Head of caudate nucleus (tissue), 42 donors: Measurements from ENCODE around the gene CRB2.

Source experiments
- DNase-seq, 42 donors: peaks; one replicate each; pipeline versions ENCODE4 v3.0.0 to v3.0.0-alpha.2; 2020 to 2021; ENCODE audit warnings: mixed read lengths in 7 of 42
- intact Hi-C: fragments of 100-400 bp; cut with DNase I; formaldehyde crosslinking; loops from one replicate; pipeline ENCODE4 v1.15.0; 2022

The CRB2 gene

DNA sequence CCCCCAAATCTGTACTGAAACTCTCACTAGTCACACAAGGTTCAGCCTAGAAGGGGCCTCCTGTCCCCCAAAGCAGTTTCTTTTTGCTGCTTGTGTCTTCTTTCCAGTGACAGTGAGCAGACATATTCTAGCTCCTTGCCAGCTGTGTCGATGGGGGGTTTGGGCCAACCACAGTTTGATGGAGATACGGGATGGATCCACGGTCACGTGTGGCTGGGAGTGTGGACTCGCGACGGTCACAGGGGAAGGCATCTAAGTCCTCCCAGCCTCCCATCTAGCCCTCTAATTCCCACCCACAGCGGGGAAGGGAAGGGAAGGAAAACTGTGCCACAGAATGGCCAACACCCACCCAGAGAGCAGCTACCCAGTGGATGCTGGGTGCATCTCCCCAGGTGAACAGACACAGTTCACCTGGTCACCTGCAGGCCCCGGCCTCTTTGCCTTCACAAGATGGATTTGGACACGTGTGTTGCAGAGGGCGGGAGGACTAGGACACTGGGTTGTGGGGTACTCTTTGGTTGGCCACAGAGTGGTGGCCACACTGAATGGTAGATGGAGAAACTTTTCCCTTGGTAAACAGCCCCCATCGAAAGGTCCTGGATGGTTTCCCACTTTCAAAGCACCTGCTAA lies 54.4 kb downstream of the CRB2 start:
- DNase-seq = no peak
- intact Hi-C loops = loop anchor here (10.0 kb wide), 1 partner anchor 64 kb away; no protein-coding TSS in a partner anchor

DNA sequence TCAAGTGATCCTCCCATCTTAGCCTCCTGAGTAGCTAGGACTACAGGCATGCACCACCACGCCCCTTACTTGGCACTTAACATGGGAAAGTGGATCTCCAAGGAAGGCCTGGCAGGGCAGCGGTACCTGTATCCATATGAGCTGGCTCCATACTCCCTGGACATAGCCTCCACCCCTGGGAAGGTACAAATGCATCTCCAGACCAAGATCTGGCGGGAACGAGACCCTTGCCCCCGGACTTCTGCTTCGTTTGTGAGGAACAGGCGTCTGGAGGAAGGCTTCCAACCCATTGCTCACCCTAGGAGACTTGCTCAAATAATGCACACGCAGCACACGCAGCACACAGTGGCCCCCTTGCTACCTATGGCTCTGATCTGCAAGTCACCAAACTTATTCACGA lies 55.2 kb downstream of the CRB2 start:
- DNase-seq = no peak
- intact Hi-C loops = loop anchor here (10.0 kb wide), 1 partner anchor 64 kb away; no protein-coding TSS in a partner anchor

DNA sequence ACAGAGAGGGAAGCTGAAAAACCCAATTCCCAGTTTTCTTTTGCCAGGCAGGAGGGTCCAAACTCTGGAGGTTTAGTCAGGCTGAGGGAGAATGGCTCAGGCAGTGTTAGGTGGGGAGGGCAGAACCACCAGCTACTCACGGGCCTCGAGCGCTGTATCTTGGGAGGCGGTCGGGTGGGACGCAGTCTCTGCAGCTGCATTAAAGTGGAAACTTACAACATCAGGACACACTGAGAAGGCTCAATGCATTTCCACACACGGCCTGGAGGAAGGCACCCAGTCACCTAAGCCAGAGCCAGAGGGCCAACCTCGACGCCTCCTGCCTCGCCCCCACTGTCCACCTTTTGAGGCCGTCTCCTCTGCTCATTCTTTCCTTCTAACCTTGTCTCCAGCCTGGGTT lies 55.6 kb downstream of the CRB2 start:
- intact Hi-C loops = loop anchor here (10.0 kb wide), 1 partner anchor 63 kb away; no protein-coding TSS in a partner anchor

DNA sequence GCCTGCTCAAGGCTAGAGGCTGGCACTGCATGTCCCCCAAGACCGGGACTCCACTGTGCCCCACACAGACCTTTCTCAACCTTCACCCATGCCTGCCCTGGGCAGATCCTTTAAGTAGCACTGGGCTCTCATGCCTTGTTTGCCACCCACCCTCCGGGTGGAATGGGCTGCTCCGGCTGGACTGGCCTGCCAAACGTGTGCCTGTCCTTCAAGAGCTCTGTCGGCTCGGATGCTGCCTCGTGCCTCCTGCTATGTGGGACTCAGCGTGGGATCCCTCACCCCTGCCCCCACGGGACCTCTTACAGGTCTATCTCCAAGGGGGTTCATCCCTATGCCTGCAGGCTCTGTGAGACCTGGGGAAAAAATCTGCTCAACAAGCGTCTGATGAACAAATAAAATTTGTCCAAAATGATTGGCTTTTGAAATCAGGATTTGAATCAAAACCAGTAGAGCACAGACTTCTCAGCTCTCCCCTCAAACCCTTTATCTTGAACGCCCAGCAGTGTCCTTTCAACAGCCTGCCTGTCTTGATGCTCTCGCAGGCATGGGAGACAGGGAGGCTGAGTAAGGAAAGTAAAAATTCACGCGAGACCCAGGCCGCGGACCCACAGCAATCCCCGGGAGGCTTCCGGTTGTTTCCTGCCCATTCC lies 56.3 kb downstream of the CRB2 start:
- intact Hi-C loops = loop anchor here (10.0 kb wide), 1 partner anchor 63 kb away; no protein-coding TSS in a partner anchor
- DNase-seq = no peak

More for the DNA sequence above, 55.6 kb downstream of the CRB2 start:
- DNase-seq = no peak

DNA sequence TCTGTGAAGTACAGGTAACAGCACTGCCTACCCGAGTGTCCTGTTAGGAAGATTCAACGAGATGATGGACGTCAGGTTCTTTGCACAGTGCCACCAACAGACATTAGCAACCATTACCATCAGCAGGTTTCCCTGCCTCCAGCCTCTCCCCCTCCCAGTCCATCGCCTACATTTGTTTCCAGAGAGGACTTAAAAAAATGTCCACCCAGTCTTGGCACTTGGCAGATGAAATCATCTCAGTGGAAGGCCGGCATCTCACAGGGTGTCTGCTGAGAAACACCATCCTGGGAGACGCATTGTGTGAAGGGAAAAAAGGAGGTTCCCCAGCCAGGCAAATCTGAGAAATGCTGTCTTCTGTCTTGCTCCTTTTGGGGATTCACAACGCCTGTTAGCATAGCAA lies 58.2 kb downstream of the CRB2 start:
- intact Hi-C loops = loop anchor here (10.0 kb wide), 1 partner anchor 61 kb away; no protein-coding TSS in a partner anchor
- DNase-seq = no peak

DNA sequence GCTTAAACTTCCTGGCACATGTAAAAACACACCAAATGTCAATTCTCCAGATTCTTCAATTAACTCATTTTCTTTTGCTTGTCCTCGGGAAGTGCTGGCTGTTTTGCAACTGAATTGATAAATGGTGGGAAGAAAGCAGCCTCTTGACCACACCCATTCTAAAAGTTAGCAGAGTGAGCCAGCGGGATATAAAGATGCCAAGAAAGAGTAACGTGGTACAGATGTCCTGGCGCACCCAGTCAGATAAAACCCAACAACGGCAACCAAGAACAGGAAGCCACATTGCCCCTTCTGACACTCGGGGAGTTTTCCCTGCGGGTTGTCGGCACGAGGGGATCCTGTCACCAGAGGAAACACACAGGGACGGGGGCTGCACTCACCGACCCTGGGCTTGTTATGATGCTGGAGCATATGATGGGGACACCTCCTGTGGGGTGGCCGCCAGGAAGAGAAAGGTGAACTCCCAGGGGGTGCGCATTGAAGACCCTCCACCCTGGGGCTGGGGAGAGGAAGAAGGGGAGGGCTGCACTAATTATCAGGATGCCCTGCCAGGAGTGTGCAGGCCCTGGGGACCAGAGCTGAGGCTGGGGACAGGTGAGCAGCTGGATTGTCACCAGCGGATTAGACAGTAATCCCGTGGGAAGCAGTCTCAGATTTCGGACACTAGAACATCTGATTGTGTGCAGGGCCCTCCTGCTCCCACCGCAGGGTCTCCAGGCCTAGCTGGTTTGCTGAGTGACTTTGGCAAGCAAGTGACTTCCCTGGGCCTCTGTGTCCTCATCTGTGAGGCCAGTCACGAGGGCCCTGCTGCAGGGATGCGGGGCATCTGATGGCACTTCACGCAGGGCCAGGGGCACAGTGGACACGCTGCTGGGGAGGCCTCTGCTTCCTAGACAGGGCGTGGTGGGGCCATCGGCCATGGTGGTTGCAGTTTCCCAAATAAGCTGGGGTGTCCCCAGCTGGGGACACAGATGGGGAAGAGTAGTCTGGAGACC lies 59.2 kb downstream of the CRB2 start:
- DNase-seq = no peak
- intact Hi-C loops = loop anchor here (10.0 kb wide), 1 partner anchor 60 kb away; no protein-coding TSS in a partner anchor

DNA sequence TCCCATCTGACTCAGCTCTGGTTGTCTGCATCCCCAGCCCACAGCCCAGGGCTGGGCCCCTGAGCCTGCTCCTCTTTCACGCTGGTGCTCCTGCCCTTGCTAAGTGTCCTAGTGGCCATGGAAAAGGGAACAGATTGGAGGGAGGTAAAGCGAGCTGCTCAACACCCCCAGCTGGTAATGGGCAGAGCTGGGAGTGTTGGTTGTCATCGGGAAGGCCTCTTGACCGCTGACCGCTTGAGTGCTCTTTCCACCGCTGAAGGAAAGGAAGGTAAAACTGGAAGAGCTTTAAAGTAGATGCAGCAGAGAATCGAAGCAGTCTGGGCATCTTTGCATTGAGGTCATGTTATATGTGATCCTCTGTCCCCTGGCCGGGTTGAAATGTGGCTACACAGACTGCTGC lies 60.2 kb downstream of the CRB2 start:
- DNase-seq = no peak
- intact Hi-C loops = loop anchor here (10.0 kb wide), 1 partner anchor 59 kb away; no protein-coding TSS in a partner anchor

DNA sequence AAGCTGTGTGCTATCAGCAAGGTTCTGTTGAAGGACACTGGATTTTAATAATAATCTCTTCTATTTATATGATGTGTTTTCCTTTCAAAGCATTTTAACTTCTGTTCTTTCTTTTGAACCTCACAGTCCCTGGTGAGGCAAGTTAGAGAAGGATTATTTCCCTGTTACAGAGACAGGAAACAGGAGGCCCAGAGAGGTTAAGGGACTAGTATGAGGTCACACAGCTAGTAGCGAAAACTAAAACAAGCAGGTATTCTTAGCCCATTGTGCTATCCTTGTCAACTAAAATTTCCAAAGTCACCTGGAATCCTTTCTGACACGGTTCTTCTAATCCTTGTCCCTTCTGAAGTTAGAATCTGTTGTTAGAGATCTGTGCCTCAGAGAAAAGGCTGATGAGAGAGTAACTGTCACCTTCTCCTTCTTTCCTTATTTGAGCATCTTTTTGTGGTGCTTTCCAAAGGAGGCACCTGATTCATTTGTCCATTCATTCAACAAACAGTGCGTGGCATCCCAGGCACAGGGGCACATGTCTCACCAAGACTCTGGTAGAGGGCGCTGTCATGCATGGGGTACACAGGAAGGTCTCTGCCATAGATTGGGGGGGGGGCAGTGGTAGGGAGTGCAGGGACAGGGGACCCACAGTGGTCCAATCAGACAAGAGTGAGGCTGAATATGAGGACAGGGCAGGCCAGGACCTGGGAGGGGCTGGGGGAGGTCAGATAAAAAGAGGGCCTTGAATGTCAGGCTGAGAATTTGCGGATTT lies 61.5 kb downstream of the CRB2 start:
- DNase-seq = peak in 1 of 42 donors; percentile 3
- intact Hi-C loops = loop anchor here (10.0 kb wide), 1 partner anchor 57 kb away; no protein-coding TSS in a partner anchor

DNA sequence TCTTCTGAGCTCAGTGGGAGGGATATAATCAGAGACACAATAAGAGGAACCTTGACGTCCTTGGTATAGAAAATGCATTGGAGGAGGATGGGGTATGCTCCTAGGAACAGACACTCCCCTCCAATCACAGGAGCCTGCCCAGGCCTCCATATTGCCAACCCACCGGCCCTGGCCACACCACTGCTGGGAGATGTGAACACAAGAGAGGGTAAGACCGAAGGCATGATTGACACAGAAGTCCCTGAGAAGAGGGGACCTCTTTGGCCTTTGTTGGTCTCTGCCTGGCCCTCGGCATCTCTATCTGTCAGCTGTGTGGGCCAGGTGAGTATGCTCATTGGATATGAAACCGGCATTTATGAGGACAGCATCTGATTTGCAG lies 62.0 kb downstream of the CRB2 start:
- intact Hi-C loops = loop anchor here (10.0 kb wide), 1 partner anchor 57 kb away; no protein-coding TSS in a partner anchor
- peak in 1 of 42 donors; percentile 5 for DNase-seq

DNA sequence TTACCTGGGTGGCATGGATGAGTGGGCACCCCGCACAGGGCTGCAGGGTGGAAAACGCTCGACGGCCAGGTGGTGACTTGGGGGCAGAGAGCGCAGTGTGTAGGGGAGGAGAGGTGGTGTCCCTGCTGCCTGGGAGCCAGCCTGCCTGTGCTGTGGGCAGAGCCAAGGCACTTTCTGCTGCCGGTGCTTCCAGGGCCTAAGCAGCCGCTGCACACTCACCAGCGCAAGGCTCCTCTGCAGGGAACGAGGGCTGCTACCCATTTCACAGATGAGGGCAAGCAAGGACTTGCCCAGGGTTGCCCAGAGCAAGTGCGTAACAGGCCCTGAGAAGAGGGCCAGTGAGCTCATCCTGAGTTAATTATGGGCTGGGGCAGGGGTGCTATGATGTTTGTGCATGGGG lies 62.5 kb downstream of the CRB2 start:
- peak in 2 of 42 donors; percentile 2 to 4 for DNase-seq
- intact Hi-C loops = loop anchor here (10.0 kb wide), 1 partner anchor 56 kb away; no protein-coding TSS in a partner anchor

DNA sequence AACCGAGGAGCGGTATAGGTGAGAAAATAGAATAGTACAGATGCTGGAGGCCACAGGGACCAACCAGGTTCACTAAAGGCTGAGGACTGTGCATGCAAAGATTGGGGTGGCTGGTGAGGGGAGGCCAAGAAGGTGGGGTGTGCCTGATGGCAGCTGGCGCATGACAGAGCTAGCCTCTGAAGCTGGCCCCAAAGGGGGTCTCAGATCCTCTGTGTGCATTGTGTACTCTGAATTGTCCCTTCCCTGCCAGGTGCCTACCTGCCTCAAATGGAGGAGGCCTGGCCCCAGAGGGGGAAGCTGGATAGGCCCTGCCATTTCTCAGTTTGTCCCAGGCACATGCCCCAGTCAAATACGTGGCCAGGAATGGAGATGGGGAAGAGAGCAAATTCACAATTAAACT lies 63.1 kb downstream of the CRB2 start:
- peak in 3 of 42 donors; percentile 1 to 16 (median 7) for DNase-seq
- intact Hi-C loops = loop anchor here (10.0 kb wide), 1 partner anchor 56 kb away; no protein-coding TSS in a partner anchor

DNA sequence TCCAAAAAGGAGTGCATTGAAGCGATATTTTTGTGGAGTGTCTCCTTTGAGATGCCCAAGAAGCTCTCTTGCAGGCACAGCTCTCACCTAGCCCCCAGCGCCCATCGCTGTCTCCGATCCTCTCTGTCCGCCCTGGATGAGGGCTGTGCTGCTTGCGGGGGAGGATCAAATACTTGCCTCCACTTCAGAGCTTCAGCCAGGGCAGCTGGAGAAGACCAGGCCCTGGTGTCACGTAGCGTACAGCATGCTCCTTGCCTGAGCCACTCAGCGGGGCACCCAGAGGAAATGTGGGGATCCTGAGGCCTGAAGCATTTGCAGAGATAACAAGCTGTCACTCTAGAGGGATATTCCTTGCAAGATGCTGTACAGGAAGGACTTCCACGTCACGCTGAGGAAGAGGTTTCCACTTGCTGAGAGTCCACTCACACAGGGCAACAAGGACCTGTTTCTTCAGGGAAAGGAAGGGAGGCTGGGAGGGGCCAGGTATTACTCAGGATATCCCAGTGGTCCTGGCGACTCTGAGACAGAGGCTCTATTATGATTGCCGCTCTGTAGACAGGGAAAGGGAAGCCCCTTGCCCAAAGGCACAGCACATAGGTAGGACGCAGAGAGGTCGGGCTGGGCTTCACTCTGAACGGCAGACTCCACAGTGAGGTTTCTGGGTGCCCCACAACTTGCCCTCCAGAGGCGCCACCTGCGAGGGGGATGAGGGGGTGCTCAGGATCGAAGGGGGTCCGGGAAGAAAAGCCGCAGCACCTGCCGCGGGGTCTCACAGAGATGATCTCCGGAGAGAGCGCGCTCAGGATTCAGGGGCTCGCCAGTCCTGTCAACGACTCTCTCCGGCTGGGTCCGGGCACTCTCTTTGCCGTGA lies 64.0 kb downstream of the CRB2 start:
- DNase-seq = peak in 4 of 42 donors; percentile 7 to 29 (median 19)

DNA sequence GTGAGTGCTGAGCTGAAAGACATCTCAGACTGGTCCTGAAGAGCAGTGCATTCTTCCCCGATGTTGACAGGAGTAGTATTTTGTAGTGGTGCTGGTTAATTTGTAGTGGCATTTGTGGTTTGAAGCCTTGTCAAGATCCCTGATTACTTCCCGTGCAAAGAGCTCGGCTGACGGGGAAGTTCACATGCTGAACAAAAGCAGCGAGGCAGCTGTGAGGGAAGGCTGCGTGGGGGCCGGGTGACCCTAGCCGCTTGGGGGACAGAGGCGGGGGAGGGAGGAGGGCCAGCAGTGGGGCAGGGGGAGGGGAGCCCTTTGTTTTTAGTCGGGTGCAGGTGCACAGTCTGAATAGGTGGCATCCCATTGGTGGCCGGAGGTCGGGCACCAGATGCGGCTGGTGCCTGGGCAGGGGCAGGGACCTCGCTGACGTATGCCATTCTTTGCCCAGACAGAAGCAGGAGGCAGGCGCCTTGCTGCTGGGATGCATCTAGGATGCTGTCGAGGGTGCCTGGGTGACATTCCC lies 64.7 kb downstream of the CRB2 start:
- DNase-seq = peak in 2 of 42 donors; percentile 14 to 37
- intact Hi-C loops = no loop called here

More for the DNA sequence above, 64.0 kb downstream of the CRB2 start:
- intact Hi-C loops = loop anchor here (10.0 kb wide), 1 partner anchor 55 kb away; no protein-coding TSS in a partner anchor

DNA sequence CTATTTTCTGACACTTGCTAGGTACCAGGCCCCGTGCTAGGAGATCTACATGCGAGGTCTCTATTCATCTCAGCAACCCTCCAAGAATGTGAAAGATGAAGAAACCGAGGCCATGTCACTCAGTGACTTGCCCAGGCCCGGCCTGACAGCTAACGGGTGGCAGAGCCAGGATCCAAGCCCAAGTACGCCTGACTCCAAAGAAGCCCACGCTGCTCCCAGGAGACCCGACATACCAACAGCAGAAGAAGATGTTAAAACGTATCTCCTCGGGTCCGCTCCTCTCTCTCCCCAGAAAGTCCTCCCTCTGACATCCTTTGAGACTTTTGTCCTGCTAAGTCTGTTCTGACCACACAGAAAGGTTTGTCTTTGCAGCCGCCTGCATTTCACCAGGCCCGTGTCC lies 65.2 kb downstream of the CRB2 start:
- DNase-seq = peak in 2 of 42 donors; percentile 14 to 25
- intact Hi-C loops = no loop called here

DNA sequence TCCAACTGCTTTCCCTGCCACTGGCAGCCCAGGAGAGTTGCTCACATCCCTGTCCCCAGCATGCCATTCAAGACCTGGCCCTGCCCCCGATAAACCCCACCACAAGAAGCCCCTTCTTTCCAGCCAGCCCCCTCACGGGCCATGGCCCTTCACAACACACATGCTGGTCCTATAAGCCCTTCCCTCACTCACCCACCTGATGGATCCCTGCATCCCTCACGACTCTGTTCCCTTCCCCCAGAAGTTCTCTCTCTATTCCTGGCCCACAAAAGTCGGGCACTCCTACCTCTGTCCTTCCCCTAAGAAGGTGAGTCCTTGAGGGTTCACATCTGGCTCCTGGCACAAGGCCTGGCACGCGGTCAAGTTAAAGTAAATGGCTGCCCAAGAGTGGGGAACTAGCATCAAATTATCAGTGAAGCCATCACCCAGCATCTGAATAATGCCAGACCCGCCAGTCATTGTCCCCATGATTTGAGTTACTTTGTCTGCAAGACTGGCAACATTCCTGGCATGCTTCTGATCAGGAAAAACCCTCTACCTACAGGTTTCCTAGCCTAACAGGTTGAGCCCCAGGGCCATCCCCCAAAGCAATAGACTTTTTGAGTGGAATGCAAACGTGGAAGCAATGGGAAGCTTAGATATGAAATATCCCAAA lies 65.9 kb downstream of the CRB2 start:
- peak in 1 of 42 donors; percentile 25 for DNase-seq

DNA sequence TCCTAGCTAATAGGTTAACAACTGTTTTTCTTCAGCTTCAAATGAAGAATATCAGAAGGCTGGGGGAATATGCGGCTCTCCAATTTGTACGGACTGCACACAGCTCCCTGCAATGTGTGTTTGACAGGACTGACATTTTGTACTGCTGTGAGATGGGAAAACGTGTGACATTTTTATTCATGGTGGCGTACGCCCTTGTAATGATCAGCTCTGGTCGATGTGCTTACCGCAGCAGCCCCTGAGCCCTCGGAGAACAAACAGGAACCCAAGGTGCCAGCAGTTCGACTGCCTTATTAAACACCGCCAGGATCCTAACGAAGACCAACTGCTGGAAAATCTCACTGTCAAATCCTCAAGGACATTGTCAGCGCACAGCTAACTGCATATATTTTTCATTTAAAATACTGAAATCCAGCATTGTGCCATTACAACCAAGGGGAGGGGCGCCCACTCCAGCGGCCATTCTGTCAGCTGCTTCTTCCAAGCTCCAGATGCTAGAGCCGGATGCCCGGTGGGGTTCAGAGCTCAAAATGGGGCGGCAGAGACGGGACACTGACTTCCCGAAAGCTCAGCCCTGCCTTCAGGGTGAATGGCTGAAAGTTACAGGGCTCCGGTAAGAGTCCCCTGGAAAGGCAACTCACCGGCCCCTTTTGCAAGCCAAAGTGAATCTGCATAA lies 66.8 kb downstream of the CRB2 start:
- intact Hi-C loops = no loop called here
- DNase-seq = peak in 4 of 42 donors; percentile 8 to 36 (median 22)

More for the DNA sequence above, 65.9 kb downstream of the CRB2 start:
- intact Hi-C loops = no loop called here
